H1 (cell line): Measurements from ENCODE around the gene RER1. TPM values are rescaled to one million over a fixed set of nuclear protein-coding genes. Genes with fewer than 3 reads are reported as not detected.

Source experiments
- CTCF ChIA-PET: fragments of 300-600 bp; sonication (Branson Sonifier 250); formaldehyde crosslinking; loops from one replicate; lab custom pipeline; 2021; ENCODE audit not compliant: partially characterized antibody; lab: Charles Lee
- POLR2A ChIA-PET: fragments of 300-600 bp; sonication (Branson Sonifier 250); formaldehyde crosslinking; loops from one replicate; lab custom pipeline; 2021; ENCODE audit warnings: inconsistent platforms; ENCODE audit not compliant: partially characterized antibody; lab: Charles Lee
- DNase-seq, 2 experiments: peaks; one replicate each; pipeline versions ENCODE4 v3.0.0 to v3.0.0-alpha.2; 2010 to 2022; ENCODE audit warnings: low spot score in 2 of 2, low read depth in 1 of 2, mixed read lengths in 1 of 2
- FAIRE-seq: peaks from 2 replicates; lab custom pipeline; 2011; peaks lifted over from hg19 to GRCh38; lab: Jason Lieb, UNC
- H2AFZ ChIP-seq: 2 replicates; pipeline ENCODE4 v1.8.1; 2012; ENCODE audit warnings: low read length, inconsistent platforms
- H2AK5ac ChIP-seq: 2 replicates; pipeline ENCODE4 v1.6.1; 2013; ENCODE audit warnings: low read depth, low read length
- H2BK120ac ChIP-seq: replicated peaks from 2 replicates; pipeline ENCODE3; 2013; ENCODE audit warnings: low read depth, low read length, inconsistent platforms
- H2BK12ac ChIP-seq: 2 replicates; pipeline ENCODE4 v1.6.1; 2013; ENCODE audit warnings: low read depth, low read length
- H2BK15ac ChIP-seq: 2 replicates; pipeline ENCODE4 v1.6.1; 2013; ENCODE audit warnings: low read length
- H2BK20ac ChIP-seq: 2 replicates; pipeline ENCODE4 v1.6.1; 2013; ENCODE audit warnings: low read length
- H2BK5ac ChIP-seq: 2 replicates; pipeline ENCODE4 v1.6.1; 2013; ENCODE audit warnings: low read depth, low read length
- H3K14ac ChIP-seq: 2 replicates; pipeline ENCODE4 v1.6.1; 2013; ENCODE audit warnings: inconsistent platforms; ENCODE audit not compliant: insufficient read length
- H3K18ac ChIP-seq: 2 replicates; pipeline ENCODE4 v1.6.1; 2013; ENCODE audit warnings: low read length; ENCODE audit errors: extremely low read depth
- H3K23ac ChIP-seq: 2 replicates; pipeline ENCODE4 v1.6.1; 2013; ENCODE audit warnings: inconsistent platforms; ENCODE audit not compliant: insufficient read length
- H3K23me2 ChIP-seq: 2 replicates; pipeline ENCODE4 v1.6.1; 2013; ENCODE audit warnings: low read depth, low read length
- H3K27ac ChIP-seq: 2 replicates; pipeline ENCODE4 v1.6.1; 2011; ENCODE audit warnings: low read depth, low read length, inconsistent platforms
- H3K27me3 ChIP-seq, 4 experiments: replicated peaks in 1 of 4; 1 replicate in 1 of 4; 2 replicates in 3 of 4; pipeline versions ENCODE4 v1.6.1 to v1.8.1; 2011 to 2013; ENCODE audit warnings: low read length in 3 of 4, mild to moderate bottlenecking in 3 of 4, inconsistent platforms in 2 of 4, mixed read lengths in 2 of 4, moderate library complexity in 1 of 4; ENCODE audit not compliant: control insufficient read depth in 3 of 4, insufficient read depth in 3 of 4; ENCODE audit errors: extremely low read depth in 1 of 4
- H3K36me3 ChIP-seq, 4 experiments: 2 replicates each; pipeline versions ENCODE4 v1.6.1 to v1.8.1; 2011 to 2013; ENCODE audit warnings: mild to moderate bottlenecking in 4 of 4, low read length in 3 of 4, moderate library complexity in 2 of 4, control low read depth in 1 of 4, inconsistent platforms in 1 of 4; ENCODE audit not compliant: insufficient read depth in 4 of 4, control insufficient read depth in 2 of 4
- H3K4ac ChIP-seq: replicated peaks from 2 replicates; pipeline ENCODE3; 2013; ENCODE audit warnings: low read length, low read depth, mixed read lengths, inconsistent platforms; ENCODE audit not compliant: insufficient read length
- H3K4me1 ChIP-seq, 4 experiments: replicated peaks in 1 of 4; 1 replicate in 1 of 4; 2 replicates in 3 of 4; pipeline versions ENCODE4 v1.6.1 to v1.8.1; 2011 to 2013; ENCODE audit warnings: low read length in 3 of 4, inconsistent platforms in 2 of 4, mixed read lengths in 1 of 4; ENCODE audit not compliant: insufficient read depth in 4 of 4, control insufficient read depth in 3 of 4
- H3K4me2 ChIP-seq, 2 experiments: 2 replicates each; pipeline versions ENCODE4 v1.6.1 to v1.8.1; 2011 to 2013; ENCODE audit warnings: low read depth in 2 of 2, low read length in 2 of 2, control low read depth in 1 of 2, inconsistent platforms in 1 of 2, mild to moderate bottlenecking in 1 of 2; ENCODE audit not compliant: insufficient read depth in 1 of 2
- H3K4me3 ChIP-seq, 4 experiments: fragments of 200-600, 300-600 bp in 1 of 4; sonication (generic), shearing (Covaris generic), sonication (Bioruptor Twin) in 1 of 4; 2 replicates each; pipeline versions ENCODE4 v1.5.1 to v1.8.1; 2011 to 2016; ENCODE audit warnings: low read length in 4 of 4, low read depth in 3 of 4, control low read depth in 2 of 4, inconsistent platforms in 2 of 4, mild to moderate bottlenecking in 2 of 4, mixed read lengths in 1 of 4, moderate library complexity in 1 of 4; ENCODE audit not compliant: insufficient read depth in 2 of 4; ENCODE audit errors: extremely low read depth in 1 of 4
- H3K56ac ChIP-seq: replicated peaks from 2 replicates; pipeline ENCODE3; 2013; ENCODE audit warnings: low read depth, mild to moderate bottlenecking, mixed read lengths, low read length, inconsistent platforms; ENCODE audit not compliant: insufficient read length
- H3K79me1 ChIP-seq: 2 replicates; pipeline ENCODE4 v1.6.1; 2013; ENCODE audit warnings: low read depth, low read length, control low read depth
- H3K79me2 ChIP-seq, 2 experiments: 2 replicates each; pipeline versions ENCODE4 v1.6.1 to v1.8.1; 2012 to 2013; ENCODE audit warnings: low read length in 2 of 2, mild to moderate bottlenecking in 2 of 2, inconsistent platforms in 1 of 2; ENCODE audit not compliant: insufficient read depth in 2 of 2, control insufficient read depth in 1 of 2
- H3K9ac ChIP-seq, 4 experiments: replicated peaks in 1 of 4; 1 replicate in 1 of 4; 2 replicates in 3 of 4; pipeline versions ENCODE4 v1.6.1 to v1.8.1; 2011 to 2013; ENCODE audit warnings: low read depth in 3 of 4, low read length in 3 of 4, control low read depth in 2 of 4, mild to moderate bottlenecking in 2 of 4, moderate library complexity in 2 of 4, inconsistent platforms in 1 of 4; ENCODE audit errors: extremely low read depth in 1 of 4
- H3K9me3 ChIP-seq, 2 experiments: 2 replicates each; pipeline versions ENCODE4 v1.6.1 to v1.8.1; 2012 to 2013; ENCODE audit warnings: mild to moderate bottlenecking in 2 of 2, moderate library complexity in 2 of 2, control low read depth in 1 of 2, inconsistent platforms in 1 of 2, low read depth in 1 of 2, low read length in 1 of 2, mixed read lengths in 1 of 2; ENCODE audit not compliant: insufficient read depth in 2 of 2
- H4K20me1 ChIP-seq, 2 experiments: replicated peaks in 1 of 2; 2 replicates each; pipeline versions ENCODE3 to v1.8.1; 2011 to 2013; ENCODE audit warnings: inconsistent platforms in 2 of 2, low read length in 2 of 2, mild to moderate bottlenecking in 1 of 2; ENCODE audit not compliant: insufficient read depth in 2 of 2, control insufficient read depth in 1 of 2
- H4K5ac ChIP-seq: 2 replicates; pipeline ENCODE4 v1.6.1; 2013; ENCODE audit warnings: low read length, low read depth, mixed read lengths, inconsistent platforms; ENCODE audit not compliant: insufficient read length
- H4K8ac ChIP-seq: 2 replicates; pipeline ENCODE4 v1.8.0; 2013; ENCODE audit warnings: mild to moderate bottlenecking, moderate library complexity, low read length, inconsistent platforms; ENCODE audit not compliant: insufficient read depth; ENCODE audit errors: extremely low read depth
- H4K91ac ChIP-seq: replicated peaks from 2 replicates; pipeline ENCODE3; 2013; ENCODE audit warnings: low read length, mixed read lengths, inconsistent platforms; ENCODE audit not compliant: insufficient read length
- EP300 ChIP-seq, 2 experiments: IDR thresholded peaks; 1 replicate in 1 of 2; 2 replicates in 1 of 2; pipeline ENCODE4 v1.6.1; 2011 to 2012; ENCODE audit warnings: low read depth in 2 of 2, low read length in 2 of 2, mild to moderate bottlenecking in 2 of 2, borderline replicate concordance in 1 of 2, inconsistent platforms in 1 of 2, moderate library complexity in 1 of 2
- KDM1A ChIP-seq: fragments of 200-600, 300-600 bp; sonication (generic); IDR thresholded peaks from 2 replicates; pipeline ENCODE4 v1.7.1; 2016; ENCODE audit warnings: mild to moderate bottlenecking, low read length, borderline replicate concordance
- NRF1 ChIP-seq: IDR thresholded peaks from 2 replicates; pipeline ENCODE4 v1.6.1; 2011; ENCODE audit warnings: mild to moderate bottlenecking, low read depth, low read length, improper control_type of control experiment
- RBBP5 ChIP-seq: IDR thresholded peaks from 2 replicates; pipeline ENCODE4 v1.7.1; 2012; ENCODE audit warnings: low read depth, mild to moderate bottlenecking, inconsistent platforms, low read length, moderate library complexity, borderline replicate concordance
- RNF2 ChIP-seq: fragments of 200-900, 300-1000 bp; sonication (generic); IDR thresholded peaks from 2 replicates; pipeline ENCODE4 v1.7.1; 2016; ENCODE audit warnings: borderline replicate concordance, low read depth, mild to moderate bottlenecking, antibody characterized with exemption, low read length; ENCODE audit not compliant: poor library complexity, severe bottlenecking; ENCODE audit errors: missing control alignments
- SIX5 ChIP-seq: IDR thresholded peaks from 2 replicates; pipeline ENCODE4 v1.6.1; 2011; ENCODE audit warnings: mild to moderate bottlenecking, low read depth, low read length
- WGBS, 2 experiments: shearing (Covaris generic) in 1 of 2; methylation state at CpG; one replicate each; pipeline versions ENCODE4 v1.1.6 to v1.1.7; 2013 to 2015; ENCODE audit warnings: low lambda C conversion rate in 2 of 2, mixed read lengths in 2 of 2, inconsistent platforms in 1 of 2, low coverage in 1 of 2, missing lambda C conversion rate in 1 of 2; ENCODE audit not compliant: insufficient replicate concordance in 2 of 2, insufficient coverage in 1 of 2, insufficient read length in 1 of 2; ENCODE audit errors: extremely low coverage in 1 of 2, missing lambda C conversion rate in 1 of 2; 5-methylcytosine and 5-hydroxymethylcytosine counted together
- long read RNA-seq, 2 experiments: library from RNA in 1 of 2; library from capped mRNA in 1 of 2; stranded (forward); transcript quantifications; one replicate each; pipeline ENCODE4 v2.0.0, GENCODE V29; 2021; ENCODE audit warnings: inconsistent platforms in 1 of 2
- polyA minus RNA-seq, 3 experiments: library from RNA; depleted of rRNA, polyadenylated mRNA; stranded (reverse); fragments of >200 nt; gene quantifications; 1 replicate in 2 of 3; 2 replicates in 1 of 3; pipeline ENCODE4 v1.2.3, GENCODE V29; 2011
- polyA plus RNA-seq, 7 experiments: library from polyadenylated mRNA; depleted of rRNA in 3 of 7; stranded (reverse) in 5 of 7; unstranded in 2 of 7; fragments of >200 nt in 5 of 7; fragments of 200-250 nt in 2 of 7; gene quantifications; 1 replicate in 5 of 7; 2 replicates in 1 of 7; 4 replicates in 1 of 7; pipeline versions ENCODE4 v1.2.1 to v1.2.3, GENCODE V29; 2011 to 2013; ENCODE audit warnings: missing spikeins in 2 of 7, mixed read lengths in 2 of 7
- total RNA-seq: library from RNA; stranded (reverse); fragmentation: NEBNext Ultra II Directional; extraction: Animal tissue kit (Norgen Biotek cat#: 25700); gene quantifications from 2 replicates; pipeline ENCODE4 v1.2.1, GENCODE V29; 2021

The RER1 gene
- total RNA-seq (92.0 and 102 TPM in 2 replicates), polyA plus RNA-seq (2011; rRNA removed) (120 and 134 TPM in 2 replicates), polyA minus RNA-seq (2011; rRNA and poly(A)+ RNA removed) (133 and 151 TPM in 2 replicates)
- polyA plus RNA-seq (2011; cell fraction: cytosol; rRNA removed): 93.7 TPM
- polyA plus RNA-seq (2011; cell fraction: nucleus; rRNA removed): 63.8 TPM
- polyA plus RNA-seq (2012, experiment 1 of 2): 70.3 to 94.7 TPM (median 80.1 TPM) in 4 replicates
- polyA plus RNA-seq (2012, experiment 2 of 2): 37.7 TPM
- 96.9 TPM for polyA plus RNA-seq (2013, experiment 1 of 2)
- polyA plus RNA-seq (2013, experiment 2 of 2): 106 TPM
- polyA minus RNA-seq (2011; cell fraction: cytosol; rRNA and poly(A)+ RNA removed): 34.6 TPM
- polyA minus RNA-seq (2011; cell fraction: nucleus; rRNA and poly(A)+ RNA removed): 20.3 TPM
- long read RNA-seq, experiment 1, transcript RER1-209 (7 exons, 3,044 nt): major isoform, 39 of 82 reads
- long read RNA-seq, experiment 1, partial matches to known transcripts: 5 of 82 reads
- long read RNA-seq, experiment 1, other reads (novel, unspliced or antisense): 36 of 82 reads
- long read RNA-seq, experiment 2, partial matches to known transcripts: 0 of 3 reads
- long read RNA-seq, experiment 2, other reads (novel, unspliced or antisense): 2 of 3 reads

- Histone ChIP-seq H3K27me3 (no peaks in the 10 kb centered on the region), H3K18ac (no peak within 1 kb of the TSS; the same call in 1 of the 2 replicates), H4K91ac (peak within 1 kb of the TSS; percentile 62), H3K4ac (no peak within 1 kb of the TSS), H3K23me2 (peaks cover 6% of the 10 kb centered on the region; the same call in 1 of the 2 replicates), H3K23ac (no peak within 1 kb of the TSS), H3K14ac (no peak within 1 kb of the TSS), H2BK120ac (no peak within 1 kb of the TSS), H4K8ac (peak within 1 kb of the TSS; percentile 86), H3K79me2 (peaks cover 4 to 36% of the 10 kb centered on the region in 2 experiments; a peak in 3 of 4 replicates), H3K56ac (no peak within 1 kb of the TSS), H4K5ac (peak within 1 kb of the TSS; percentile 70), H3K36me3 (peaks cover 0 to 7% (median 2%) of the 10 kb centered on the region in 4 experiments; a peak in 3 of 8 replicates), H3K27ac (no peak within 1 kb of the TSS; the same call in 1 of the 2 replicates), H2BK15ac (no peak within 1 kb of the TSS), H3K9me3 (no peaks in the 10 kb centered on the region), H4K20me1 (peaks cover 2 to 12% of the 10 kb centered on the region in 2 experiments), H3K4me3 (peak within 1 kb of the TSS; percentile 79 to 92 (median 85)), H2BK12ac (no peak within 1 kb of the TSS; the same call in 1 of the 2 replicates), H3K4me1 (peaks cover 0 to 9% (median 2%) of the 10 kb centered on the region in 4 experiments; a peak in 6 of 7 replicates), H3K79me1 (peaks cover 11% of the 10 kb centered on the region), H3K4me2 (peak within 1 kb of the TSS; percentile 70 to 95), H3K9ac (peak within 1 kb of the TSS; percentile 55 to 78 (median 76)), H2BK5ac (no peak within 1 kb of the TSS; the same call in 1 of the 2 replicates), H2AK5ac (no peak within 1 kb of the TSS), H2BK20ac (no peak within 1 kb of the TSS), H2AFZ (no peak within 1 kb of the TSS)
- DNase-seq (peak; percentile 88 to 97), FAIRE-seq (peak; percentile 42)
- ChIA-PET POLR2A (interaction anchor here (0.6 to 4.1 kb wide), 6 partner anchors 9 to 195 kb away, joined by 3 to 29 read pairs (median 4); partner anchors contain the start of gene PRXL2B), CTCF (interaction anchor here (0.6 to 4.0 kb wide), 4 partner anchors 10 to 217 kb away, joined by 3 to 19 read pairs (median 4); no protein-coding TSS in a partner anchor)
- WGBS, 2 experiments: 3% methylated on average over 44 of the region's 103 CpGs; no CpG with 5 or more reads in 1 of the 2 experiments
- TF ChIP-seq EP300 (IDR thresholded peaks at IDR 0.05; ENCODE audit: borderline replicate concordance in 1 of 2, low read depth in 2 of 2, low read length in 2 of 2): peak in 1 of 2 experiments; percentile 76; a peak in 1 of 3 replicates
- no peak for TF ChIP-seq KDM1A
- TF ChIP-seq RNF2: no peak
- TF ChIP-seq NRF1: peak; percentile 72
- TF ChIP-seq SIX5: no peak; the same call in 1 of the 2 replicates
- 0 out of 2 replicates have a peak, but pooled peaks have one; percentile 24 for TF ChIP-seq RBBP5
Measured at GRCh38 chr1:2391041-2391930, at the start of gene RER1, which contains the start of gene MORN1. TSS of gene RER1 (plus strand) at chr1:2391841. CDS start at chr1:2395791, 3,950 bp downstream. TSS of gene MORN1 (minus strand) at chr1:2391554. CDS start at chr1:2391533, 21 bp downstream.
